Activated CD8-positive, alpha-beta T cell treated with anti-CD3 and anti-CD28 coated beads for 36 hours (primary cell): ENCODE results near the gene TPSG1. TPM values are rescaled to one million over a fixed set of nuclear protein-coding genes. Genes with fewer than 3 reads are reported as not detected.

ENCODE experiments used
- ATAC-seq: fragments of 200-7000 bp; cut with Tn5 transposase; one replicate; pipeline ENCODE4 v1.10.0; 2021; ENCODE audit warnings: mild to moderate bottlenecking, moderate library complexity
- CTCF ChIA-PET: fragments of 350-600 bp; sonication (Branson Sonifier 250); formaldehyde crosslinking; loops from one replicate; lab custom pipeline; 2021; ENCODE audit warnings: antibody characterized with exemption; lab: Charles Lee
- POLR2A ChIA-PET: fragments of 350-600 bp; sonication (Branson Sonifier 250); formaldehyde crosslinking; loops from one replicate; lab custom pipeline; 2021; ENCODE audit warnings: antibody characterized with exemption; lab: Charles Lee
- DNase-seq: peaks from one replicate; pipeline ENCODE4 v3.0.0-alpha.2; 2020
- H3K27ac Mint-ChIP-seq: one replicate; pipeline ENCODE4 v1.8.0; 2021; ENCODE audit warnings: mild to moderate bottlenecking, mixed read lengths
- H3K27me3 Mint-ChIP-seq: one replicate; pipeline ENCODE4 v1.8.0; 2021; ENCODE audit warnings: mixed read lengths
- H3K36me3 Mint-ChIP-seq: one replicate; pipeline ENCODE4 v1.8.0; 2021; ENCODE audit warnings: low read depth, mixed read lengths
- H3K4me1 Mint-ChIP-seq: one replicate; pipeline ENCODE4 v1.8.0; 2021; ENCODE audit warnings: low read depth, mixed read lengths
- H3K4me3 Mint-ChIP-seq: one replicate; pipeline ENCODE4 v1.8.0; 2021; ENCODE audit warnings: mild to moderate bottlenecking, moderate library complexity, mixed read lengths
- H3K9me3 Mint-ChIP-seq: one replicate; pipeline ENCODE4 v1.8.0; 2021; ENCODE audit warnings: mixed read lengths
- intact Hi-C: fragments of 100-400 bp; cut with micrococcal nuclease; formaldehyde crosslinking; loops from one replicate; pipeline ENCODE4 v1.10.0; 2022
- total RNA-seq, 2 experiments: library from RNA; stranded (reverse); gene quantifications; one replicate each; pipeline ENCODE4 v1.2.3, GENCODE V29; 2021
- TF ChIP-seq, protein P1 (sequence below): fragments of 200-600 bp; IDR thresholded peaks from one replicate; pipeline ENCODE4 v1.8.0; 2022; ENCODE audit warnings: antibody characterized with exemption, mild to moderate bottlenecking

TPSG1 gene
- total RNA-seq, 2 experiments from 2014 or later = not detected

DNA sequence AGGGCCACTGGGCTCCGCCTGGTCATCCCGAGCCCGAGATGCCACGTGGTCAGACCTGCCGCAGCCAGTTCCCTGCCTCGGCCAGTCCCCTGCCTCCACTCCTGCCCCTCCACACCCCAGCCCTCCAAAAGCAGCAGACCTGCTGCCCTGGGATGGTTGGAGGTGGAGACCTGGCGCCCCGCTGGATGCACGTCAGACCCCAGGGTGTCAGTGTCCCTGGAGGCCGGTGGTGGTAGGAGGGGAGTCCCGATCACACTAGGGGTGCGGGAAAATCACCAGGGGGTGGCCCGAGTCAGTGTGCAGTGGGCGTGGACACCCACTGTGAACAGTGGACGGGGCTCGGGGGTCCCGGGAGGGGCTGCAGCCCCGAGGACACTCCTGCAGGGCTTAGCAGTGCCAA lies 26.9 kb downstream of the TPSG1 start:
- no peak overlapping the region for H3K4me3 Mint-ChIP-seq
- no peaks in the 10 kb centered on the region for H3K27me3 Mint-ChIP-seq
- no peaks in the 10 kb centered on the region for H3K9me3 Mint-ChIP-seq
- H3K27ac Mint-ChIP-seq = no peak overlapping the region
- no peak for ATAC-seq
- POLR2A ChIA-PET = no interaction called here
- TF ChIP-seq, protein P1, sequence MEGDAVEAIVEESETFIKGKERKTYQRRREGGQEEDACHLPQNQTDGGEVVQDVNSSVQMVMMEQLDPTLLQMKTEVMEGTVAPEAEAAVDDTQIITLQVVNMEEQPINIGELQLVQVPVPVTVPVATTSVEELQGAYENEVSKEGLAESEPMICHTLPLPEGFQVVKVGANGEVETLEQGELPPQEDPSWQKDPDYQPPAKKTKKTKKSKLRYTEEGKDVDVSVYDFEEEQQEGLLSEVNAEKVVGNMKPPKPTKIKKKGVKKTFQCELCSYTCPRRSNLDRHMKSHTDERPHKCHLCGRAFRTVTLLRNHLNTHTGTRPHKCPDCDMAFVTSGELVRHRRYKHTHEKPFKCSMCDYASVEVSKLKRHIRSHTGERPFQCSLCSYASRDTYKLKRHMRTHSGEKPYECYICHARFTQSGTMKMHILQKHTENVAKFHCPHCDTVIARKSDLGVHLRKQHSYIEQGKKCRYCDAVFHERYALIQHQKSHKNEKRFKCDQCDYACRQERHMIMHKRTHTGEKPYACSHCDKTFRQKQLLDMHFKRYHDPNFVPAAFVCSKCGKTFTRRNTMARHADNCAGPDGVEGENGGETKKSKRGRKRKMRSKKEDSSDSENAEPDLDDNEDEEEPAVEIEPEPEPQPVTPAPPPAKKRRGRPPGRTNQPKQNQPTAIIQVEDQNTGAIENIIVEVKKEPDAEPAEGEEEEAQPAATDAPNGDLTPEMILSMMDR = no peak
- intact Hi-C loops = no loop called here
- H3K36me3 Mint-ChIP-seq = no peaks in the 10 kb centered on the region
- CTCF ChIA-PET = no interaction called here
- H3K4me1 Mint-ChIP-seq = no peaks in the 10 kb centered on the region
- DNase-seq = no peak

DNA sequence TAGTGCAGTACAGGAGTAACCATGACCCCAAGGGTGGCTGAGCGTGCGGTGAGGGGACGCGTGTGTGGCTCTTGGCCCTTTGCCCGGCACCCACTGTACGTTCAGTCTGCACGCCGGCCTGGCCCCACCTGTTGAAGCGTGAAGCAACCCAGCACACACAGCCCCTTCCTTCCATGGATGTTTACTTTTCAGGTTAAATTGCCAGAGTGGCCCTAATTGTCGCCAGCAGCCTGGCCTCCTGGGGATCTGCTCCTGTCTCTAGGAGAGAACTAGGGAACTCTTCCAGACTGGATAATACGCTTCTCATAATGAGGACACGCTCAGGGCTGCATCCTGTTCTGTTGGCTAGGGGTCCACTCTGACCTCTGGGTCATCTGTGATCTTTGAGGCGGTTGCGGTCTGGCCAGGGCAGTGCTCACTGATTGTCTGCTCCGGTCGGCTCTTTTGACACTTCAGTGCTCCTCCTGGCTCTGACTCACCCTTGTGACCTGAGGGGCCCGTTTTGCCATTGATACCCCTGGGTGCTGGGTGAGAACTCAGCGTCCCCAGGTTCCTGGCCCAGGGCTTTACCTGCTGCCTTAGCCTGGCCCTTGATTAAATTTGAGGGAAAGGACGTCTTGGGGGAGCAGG lies 27.7 kb downstream of the TPSG1 start:
- no peaks in the 10 kb centered on the region for H3K9me3 Mint-ChIP-seq
- ATAC-seq (no peak), DNase-seq (no peak)
- no peaks in the 10 kb centered on the region for H3K36me3 Mint-ChIP-seq
- H3K4me3 Mint-ChIP-seq = no peak overlapping the region
- intact Hi-C loops = no loop called here
- ChIA-PET CTCF (no interaction called here), POLR2A (no interaction called here)
- no peaks in the 10 kb centered on the region for H3K27me3 Mint-ChIP-seq
- TF ChIP-seq, protein P1 = no peak
- H3K4me1 Mint-ChIP-seq = no peaks in the 10 kb centered on the region
- H3K27ac Mint-ChIP-seq = no peak overlapping the region

DNA sequence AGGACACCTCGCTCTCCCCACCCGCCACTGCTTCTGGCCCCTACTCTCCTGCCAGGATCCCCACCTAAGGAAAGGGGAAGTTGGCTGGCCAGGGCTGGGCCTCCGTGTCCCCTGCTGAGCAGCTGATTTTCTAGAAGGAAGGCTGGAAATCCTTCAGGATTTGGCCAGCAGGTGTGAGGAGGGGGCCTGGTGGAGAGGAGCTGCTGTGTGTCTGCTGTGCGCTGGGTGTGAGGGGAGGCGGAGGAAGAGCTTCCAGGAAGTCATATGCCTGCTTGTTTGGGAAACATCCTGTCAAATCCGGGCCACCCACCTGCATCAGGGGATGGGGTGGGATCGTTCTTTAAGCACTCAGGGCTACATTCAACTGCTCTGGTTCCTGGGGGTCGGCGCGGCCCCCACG lies 28.6 kb downstream of the TPSG1 start:
- no peaks in the 10 kb centered on the region for H3K27me3 Mint-ChIP-seq
- H3K4me1 Mint-ChIP-seq = no peaks in the 10 kb centered on the region
- no peak overlapping the region for H3K4me3 Mint-ChIP-seq
- TF ChIP-seq, protein P1 = no peak
- H3K36me3 Mint-ChIP-seq = no peaks in the 10 kb centered on the region
- POLR2A ChIA-PET = no interaction called here
- ATAC-seq (no peak), DNase-seq (no peak)
- no peaks in the 10 kb centered on the region for H3K9me3 Mint-ChIP-seq
- no peak overlapping the region for H3K27ac Mint-ChIP-seq
- CTCF ChIA-PET = no interaction called here
- intact Hi-C loops = no loop called here

DNA sequence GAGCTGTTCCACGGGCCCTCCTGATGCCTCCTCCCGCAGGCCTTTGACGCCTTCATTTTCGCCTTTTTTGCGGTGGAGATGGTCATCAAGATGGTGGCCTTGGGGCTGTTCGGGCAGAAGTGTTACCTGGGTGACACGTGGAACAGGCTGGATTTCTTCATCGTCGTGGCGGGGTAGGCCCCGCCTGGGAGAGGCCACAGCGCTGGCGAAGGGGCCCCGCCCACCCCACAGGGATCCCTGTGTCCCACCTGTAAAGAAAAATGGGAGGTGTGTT lies 29.7 kb downstream of the TPSG1 start:
- DNase-seq (no peak), ATAC-seq (no peak)
- Mint-ChIP-seq H3K27ac (no peak overlapping the region), H3K4me1 (no peaks in the 10 kb centered on the region), H3K36me3 (no peaks in the 10 kb centered on the region), H3K4me3 (no peak overlapping the region), H3K9me3 (no peaks in the 10 kb centered on the region), H3K27me3 (no peaks in the 10 kb centered on the region)
- ChIA-PET CTCF (no interaction called here), POLR2A (no interaction called here)
- intact Hi-C loops = no loop called here
- TF ChIP-seq, protein P1 = no peak

DNA sequence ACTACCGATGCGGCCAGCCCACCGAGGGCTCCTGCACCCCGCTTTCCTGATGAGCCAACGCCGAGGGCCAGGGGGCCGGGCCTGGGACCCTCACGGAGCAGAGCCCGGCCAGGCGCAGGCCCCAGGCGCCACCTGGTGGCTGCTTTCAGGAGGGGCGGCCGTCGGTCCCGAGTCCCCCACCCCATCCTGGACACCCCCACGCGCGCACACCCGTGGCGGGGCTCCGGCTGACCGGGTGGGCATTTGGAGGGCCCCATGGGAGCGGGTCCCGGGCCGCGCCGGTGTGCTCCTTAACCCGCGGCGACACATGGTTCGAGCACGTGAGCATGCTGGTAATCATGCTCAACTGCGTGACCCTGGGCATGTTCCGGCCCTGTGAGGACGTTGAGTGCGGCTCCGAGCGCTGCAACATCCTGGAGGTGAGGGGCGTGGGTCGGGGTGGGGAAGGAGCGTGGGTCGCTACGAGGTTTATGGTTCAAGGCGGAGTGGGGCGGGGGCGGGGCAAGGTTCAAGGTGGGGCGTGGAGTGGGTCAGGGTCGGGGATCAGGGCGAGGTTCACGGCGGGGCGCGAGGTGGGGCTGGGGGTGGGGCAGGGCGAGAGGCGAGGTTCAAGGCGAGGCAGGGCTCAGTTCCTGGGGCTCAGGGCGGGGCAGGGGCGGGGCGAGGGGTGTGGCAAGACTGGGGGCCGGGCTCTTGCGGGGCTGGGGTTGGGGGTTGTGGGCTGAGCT lies 30.2 kb downstream of the TPSG1 start:
- Mint-ChIP-seq H3K36me3 (no peaks in the 10 kb centered on the region), H3K27ac (no peak overlapping the region), H3K4me3 (no peak overlapping the region), H3K27me3 (no peaks in the 10 kb centered on the region), H3K9me3 (no peaks in the 10 kb centered on the region), H3K4me1 (no peaks in the 10 kb centered on the region)
- TF ChIP-seq, protein P1 = peak; percentile 90
- CTCF ChIA-PET = interaction anchor here (1.0 kb wide), 1 partner anchor 225 kb away, joined by 3 read pairs; no protein-coding TSS in a partner anchor
- POLR2A ChIA-PET = no interaction called here
- DNase-seq = peak; percentile 28
- intact Hi-C loops = no loop called here
- ATAC-seq = peak; percentile 37
